A549 (cell line): ENCODE results near the gene SSTR3. TPM values are rescaled to one million over a fixed set of nuclear protein-coding genes. Genes with fewer than 3 reads are reported as not detected.

Source experiments
- ATAC-seq, 2 experiments: fragments of 200-7000 bp in 1 of 2; fragments of >200 bp in 1 of 2; cut with Nextera tagmentation in 1 of 2; cut with Tn5 transposase in 1 of 2; 3 replicates each; pipeline versions ENCODE4 v1.8.0 to v1.9.1; 2018 to 2020; ENCODE audit warnings: mild to moderate bottlenecking in 1 of 2, moderate library complexity in 1 of 2
- CTCF ChIA-PET: fragments of 300-600 bp; sonication (Branson Sonifier 250); formaldehyde crosslinking; extraction: SDS; loops from one replicate; lab custom pipeline; 2021; ENCODE audit warnings: antibody characterized with exemption, inconsistent platforms; lab: Yijun Ruan, JAX
- POLR2A ChIA-PET: fragments of 350-600 bp; formaldehyde crosslinking; extraction: SDS; loops from one replicate; lab custom pipeline; 2021; ENCODE audit warnings: antibody characterized with exemption, inconsistent platforms; lab: Yijun Ruan, JAX
- DNase-seq, 2 experiments: peaks; one replicate each; pipeline versions ENCODE4 v3.0.0 to v3.0.0-alpha.2; 2011 to 2016; ENCODE audit warnings: low read depth in 1 of 2, low spot score in 1 of 2
- FAIRE-seq: peaks from 2 replicates; lab custom pipeline; 2011; peaks lifted over from hg19 to GRCh38; lab: Jason Lieb, UNC
- H3K27ac ChIP-seq, 2 experiments: fragments of >200 bp; sonication (Bioruptor Twin); formaldehyde crosslinking; 3 replicates each; pipeline ENCODE4 v1.5.1; 2016 to 2017
- H3K4me1 ChIP-seq: fragments of >200 bp; sonication (Bioruptor Twin); formaldehyde crosslinking; 3 replicates; pipeline ENCODE4 v1.6.1; 2016
- H3K4me2 ChIP-seq: fragments of >200 bp; sonication (Bioruptor Twin); formaldehyde crosslinking; 3 replicates; pipeline ENCODE4 v1.6.1; 2016
- H3K4me3 ChIP-seq: fragments of >200 bp; sonication (Bioruptor Twin); formaldehyde crosslinking; 3 replicates; pipeline ENCODE4 v1.5.1; 2016
- H3K9me3 ChIP-seq: fragments of >200 bp; sonication (Bioruptor Twin); formaldehyde crosslinking; 3 replicates; pipeline ENCODE4 v1.6.1; 2016
- FOSL2 ChIP-seq, 2 experiments: fragments of 450-650 bp in 1 of 2; fragments of >200 bp in 1 of 2; sonication (Bioruptor Twin) in 1 of 2; formaldehyde crosslinking; IDR thresholded peaks; 2 replicates each; pipeline versions ENCODE4 v1.5.0 to v1.6.1; 2016 to 2020; ENCODE audit warnings: mild to moderate bottlenecking in 1 of 2, moderate library complexity in 1 of 2
- MAZ ChIP-seq: fragments of 150-350 bp; IDR thresholded peaks from 2 replicates; pipeline ENCODE4 v1.6.1; 2014; ENCODE audit warnings: antibody characterized with exemption, low read depth, low read length, borderline replicate concordance
- PBX3 ChIP-seq: IDR thresholded peaks from 2 replicates; pipeline ENCODE4 v1.6.1; 2012
- RFX5 ChIP-seq: fragments of 450-650 bp; IDR thresholded peaks from 2 replicates; pipeline ENCODE4 v1.7.1; 2014; ENCODE audit warnings: antibody characterized with exemption, mild to moderate bottlenecking, moderate library complexity
- ZFP36 ChIP-seq: fragments of 450-650 bp; IDR thresholded peaks from 2 replicates; pipeline ENCODE4 v1.6.1; 2014; ENCODE audit warnings: borderline replicate concordance; ENCODE audit not compliant: partially characterized antibody
- ZSCAN20 ChIP-seq: fragments of 250-450 bp; sonication (Bioruptor Pico); IDR thresholded peaks from 2 replicates; pipeline ENCODE4 v1.8.0; 2022; ENCODE audit warnings: mild to moderate bottlenecking, moderate library complexity
- WGBS: methylation state at CpG from one replicate; pipeline ENCODE4 v1.1.6; 2017; ENCODE audit errors: missing lambda C conversion rate; 5-methylcytosine and 5-hydroxymethylcytosine counted together
- polyA plus RNA-seq, 4 experiments: library from polyadenylated mRNA; depleted of rRNA in 3 of 4; stranded (reverse); fragments of >200 nt; fragmentation: RNase III in 1 of 4; extraction: RNeasy Plus Mini Kit Qiagen cat#74134 plus additional on column Dnase treatment in 1 of 4; gene quantifications; 2 replicates in 3 of 4; 3 replicates in 1 of 4; pipeline ENCODE4 v1.2.3, GENCODE V29; 2011 to 2017
- TF ChIP-seq, protein P1 (sequence below): fragments of 200-600 bp; sonication (generic); IDR thresholded peaks from 2 replicates; pipeline ENCODE4 v1.6.1; 2016; ENCODE audit warnings: antibody characterized with exemption, mild to moderate bottlenecking, moderate library complexity

Gene SSTR3
- polyA plus RNA-seq, 2 of the 4 experiments (the other 2 are of a cell fraction) = not detected

DNA sequence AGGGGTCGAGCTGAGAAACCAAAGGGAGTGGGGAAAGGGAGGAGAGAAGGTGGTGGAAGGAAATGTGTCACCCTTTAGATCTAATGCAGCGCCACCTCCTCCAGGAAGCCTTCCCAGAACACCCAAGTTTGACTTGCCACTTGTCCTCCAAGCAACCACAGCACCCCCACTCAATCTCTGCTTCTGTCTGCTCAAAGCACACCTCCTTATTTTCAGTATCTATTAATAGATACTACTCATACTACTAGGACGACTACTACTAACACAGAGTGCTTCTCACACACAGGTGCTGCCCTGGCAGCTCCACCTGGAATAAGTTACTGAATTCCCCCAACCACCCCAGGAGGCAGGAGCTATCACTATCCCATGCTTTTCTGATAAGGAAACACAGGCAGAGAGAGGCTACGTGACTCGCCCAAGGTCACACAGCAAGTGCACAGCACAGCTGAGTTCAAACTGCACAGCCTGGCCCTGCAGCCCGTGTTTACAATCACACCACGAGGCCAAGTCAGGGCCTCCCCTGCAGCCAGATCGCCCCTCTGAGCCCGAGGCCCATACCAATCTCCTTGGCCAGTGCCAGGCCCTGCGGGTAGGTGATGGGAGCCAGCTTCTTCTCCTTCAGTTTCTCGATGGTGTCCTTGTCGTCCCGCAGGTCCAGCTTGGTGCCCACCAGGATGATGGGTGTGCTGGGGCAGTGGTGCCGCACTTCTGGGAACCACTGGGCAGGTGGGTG is 18.6 kb upstream of the SSTR3 start:
- H3K27ac ChIP-seq = peak overlapping the region in 1 of 2 experiments; percentile 81; a peak in 3 of 6 replicates
- no peak overlapping the region for H3K4me2 ChIP-seq
- H3K4me1 ChIP-seq = peaks cover 26% of the 10 kb centered on the region
- H3K9me3 ChIP-seq = no peaks in the 10 kb centered on the region
- ATAC-seq = no peak
- peak; percentile 90 for TF ChIP-seq ZFP36
- TF ChIP-seq MAZ = no peak
- ChIA-PET POLR2A (no interaction called here), CTCF (interaction anchor here (0.6 to 4.6 kb wide), 3 partner anchors 10 to 1209 kb away, joined by 3 to 30 read pairs (median 5); no protein-coding TSS in a partner anchor)
- FAIRE-seq = no peak
- no peak for DNase-seq
- H3K4me3 ChIP-seq = no peak overlapping the region
- 77% methylated on average over 5 of the region's 14 CpGs for WGBS

DNA sequence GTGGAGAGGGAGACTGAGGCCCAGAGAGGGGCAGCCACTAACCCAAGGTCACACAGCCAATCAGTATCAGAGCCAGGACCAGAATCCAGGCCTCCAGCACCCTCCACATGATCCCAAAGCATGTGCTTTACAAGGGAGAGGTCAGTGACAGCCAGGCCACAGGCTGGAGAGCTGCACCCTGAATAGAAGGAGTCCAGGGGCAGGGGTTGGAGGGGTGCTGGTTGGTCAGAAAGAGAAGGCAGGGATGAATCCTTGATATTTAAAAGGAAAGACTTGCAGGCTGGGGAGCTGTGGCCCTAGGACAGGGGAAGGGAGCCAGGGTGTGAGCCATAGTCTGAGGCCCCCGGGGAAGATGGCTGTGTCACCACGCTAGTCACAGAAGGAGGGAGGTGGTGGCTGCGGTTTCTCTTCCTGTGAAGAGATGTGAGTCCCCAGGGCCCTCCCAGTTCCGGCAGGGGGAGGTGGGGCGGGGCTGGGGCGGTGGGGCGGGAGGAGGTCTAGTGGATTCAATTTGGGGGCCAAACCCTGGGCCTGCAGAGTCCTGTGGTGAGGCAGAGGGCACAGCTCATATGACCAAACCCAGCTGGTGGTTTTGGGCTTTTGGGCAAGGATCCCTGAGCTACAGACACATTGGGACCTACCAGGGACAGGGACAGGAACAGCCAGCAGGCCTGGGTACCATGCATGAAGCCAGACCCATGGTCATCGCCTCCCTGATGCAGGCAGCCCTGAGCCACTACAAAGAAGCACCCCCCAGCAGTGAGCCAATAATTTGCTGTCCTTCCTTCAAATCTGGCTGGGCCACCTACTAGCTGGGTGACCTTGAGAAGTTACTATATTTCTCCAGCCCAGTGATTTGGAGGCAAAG is 17.8 kb upstream of the SSTR3 start:
- Histone ChIP-seq H3K4me2 (peak overlapping the region; percentile 46; the same call in 1 of the 3 replicates), H3K4me1 (peaks cover 26% of the 10 kb centered on the region), H3K4me3 (no peak overlapping the region), H3K9me3 (no peaks in the 10 kb centered on the region), H3K27ac (peak overlapping the region in 1 of 2 experiments; percentile 81; a peak in 3 of 6 replicates)
- CTCF ChIA-PET = interaction anchor here (0.5 to 4.6 kb wide), 3 partner anchors 23 to 1208 kb away, joined by 3 to 30 read pairs (median 3); no protein-coding TSS in a partner anchor
- FAIRE-seq (no peak), ATAC-seq (peak in 1 of 2 experiments; percentile 6; a peak in 1 of 6 replicates), DNase-seq (no peak)
- POLR2A ChIA-PET = no interaction called here
- TF ChIP-seq ZFP36 = peak; percentile 85
- TF ChIP-seq RFX5 = no peak
- WGBS = 45% methylated on average over 3 of the region's 8 CpGs

GRCh38 chr22:37229012-37229804 is 16.9 kb upstream of the SSTR3 start:
- no peak for FAIRE-seq
- Histone ChIP-seq H3K9me3 (no peaks in the 10 kb centered on the region), H3K4me2 (peak overlapping the region; percentile 46), H3K27ac (peak overlapping the region; percentile 55 to 81), H3K4me3 (no peak overlapping the region), H3K4me1 (peaks cover 26% of the 10 kb centered on the region)
- peak; percentile 40 to 73; a peak in 4 of 6 replicates for ATAC-seq
- WGBS = 45% methylated on average over 4 of the region's 7 CpGs
- ChIA-PET CTCF (interaction anchor here (0.5 to 4.6 kb wide), 5 partner anchors 16 to 31 kb away, joined by 3 to 30 read pairs (median 3); no protein-coding TSS in a partner anchor), POLR2A (no interaction called here)
- DNase-seq = peak; percentile 41 to 47
- TF ChIP-seq ZSCAN20 (CRISPR knock-in tag) (no peak), FOSL2 (IDR thresholded peaks at IDR 0.05) (no peak), FOSL2 (CRISPR knock-in tag; IDR thresholded peaks at IDR 0.05) (peak; percentile 44), PBX3 (0 out of 2 replicates have a peak, but pooled peaks have one; percentile 18)
- TF ChIP-seq, protein P1, sequence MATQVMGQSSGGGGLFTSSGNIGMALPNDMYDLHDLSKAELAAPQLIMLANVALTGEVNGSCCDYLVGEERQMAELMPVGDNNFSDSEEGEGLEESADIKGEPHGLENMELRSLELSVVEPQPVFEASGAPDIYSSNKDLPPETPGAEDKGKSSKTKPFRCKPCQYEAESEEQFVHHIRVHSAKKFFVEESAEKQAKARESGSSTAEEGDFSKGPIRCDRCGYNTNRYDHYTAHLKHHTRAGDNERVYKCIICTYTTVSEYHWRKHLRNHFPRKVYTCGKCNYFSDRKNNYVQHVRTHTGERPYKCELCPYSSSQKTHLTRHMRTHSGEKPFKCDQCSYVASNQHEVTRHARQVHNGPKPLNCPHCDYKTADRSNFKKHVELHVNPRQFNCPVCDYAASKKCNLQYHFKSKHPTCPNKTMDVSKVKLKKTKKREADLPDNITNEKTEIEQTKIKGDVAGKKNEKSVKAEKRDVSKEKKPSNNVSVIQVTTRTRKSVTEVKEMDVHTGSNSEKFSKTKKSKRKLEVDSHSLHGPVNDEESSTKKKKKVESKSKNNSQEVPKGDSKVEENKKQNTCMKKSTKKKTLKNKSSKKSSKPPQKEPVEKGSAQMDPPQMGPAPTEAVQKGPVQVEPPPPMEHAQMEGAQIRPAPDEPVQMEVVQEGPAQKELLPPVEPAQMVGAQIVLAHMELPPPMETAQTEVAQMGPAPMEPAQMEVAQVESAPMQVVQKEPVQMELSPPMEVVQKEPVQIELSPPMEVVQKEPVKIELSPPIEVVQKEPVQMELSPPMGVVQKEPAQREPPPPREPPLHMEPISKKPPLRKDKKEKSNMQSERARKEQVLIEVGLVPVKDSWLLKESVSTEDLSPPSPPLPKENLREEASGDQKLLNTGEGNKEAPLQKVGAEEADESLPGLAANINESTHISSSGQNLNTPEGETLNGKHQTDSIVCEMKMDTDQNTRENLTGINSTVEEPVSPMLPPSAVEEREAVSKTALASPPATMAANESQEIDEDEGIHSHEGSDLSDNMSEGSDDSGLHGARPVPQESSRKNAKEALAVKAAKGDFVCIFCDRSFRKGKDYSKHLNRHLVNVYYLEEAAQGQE = 0 out of 2 replicates have a peak, but pooled peaks have one; percentile 26
